Fibroblast of lung (primary cell): ENCODE data around the gene ITGB4.

Source experiments
- EZH2 ChIP-seq: IDR thresholded peaks from 2 replicates; pipeline ENCODE4 v1.5.1; 2012; ENCODE audit warnings: low read length, control low read depth, mild to moderate bottlenecking; ENCODE audit errors: missing control alignments
- TF ChIP-seq, protein P1 (sequence below), 2 donors: IDR thresholded peaks in 1 of 2; conservative IDR thresholded peaks in 1 of 2; 1 replicate in 1 of 2; 2 replicates in 1 of 2; pipeline ENCODE4 v1.5.1; 2011 to 2012; ENCODE audit warnings: low read length in 2 of 2, control low read depth in 1 of 2, inconsistent platforms in 1 of 2, low read depth in 1 of 2, mild to moderate bottlenecking in 1 of 2

DNA sequence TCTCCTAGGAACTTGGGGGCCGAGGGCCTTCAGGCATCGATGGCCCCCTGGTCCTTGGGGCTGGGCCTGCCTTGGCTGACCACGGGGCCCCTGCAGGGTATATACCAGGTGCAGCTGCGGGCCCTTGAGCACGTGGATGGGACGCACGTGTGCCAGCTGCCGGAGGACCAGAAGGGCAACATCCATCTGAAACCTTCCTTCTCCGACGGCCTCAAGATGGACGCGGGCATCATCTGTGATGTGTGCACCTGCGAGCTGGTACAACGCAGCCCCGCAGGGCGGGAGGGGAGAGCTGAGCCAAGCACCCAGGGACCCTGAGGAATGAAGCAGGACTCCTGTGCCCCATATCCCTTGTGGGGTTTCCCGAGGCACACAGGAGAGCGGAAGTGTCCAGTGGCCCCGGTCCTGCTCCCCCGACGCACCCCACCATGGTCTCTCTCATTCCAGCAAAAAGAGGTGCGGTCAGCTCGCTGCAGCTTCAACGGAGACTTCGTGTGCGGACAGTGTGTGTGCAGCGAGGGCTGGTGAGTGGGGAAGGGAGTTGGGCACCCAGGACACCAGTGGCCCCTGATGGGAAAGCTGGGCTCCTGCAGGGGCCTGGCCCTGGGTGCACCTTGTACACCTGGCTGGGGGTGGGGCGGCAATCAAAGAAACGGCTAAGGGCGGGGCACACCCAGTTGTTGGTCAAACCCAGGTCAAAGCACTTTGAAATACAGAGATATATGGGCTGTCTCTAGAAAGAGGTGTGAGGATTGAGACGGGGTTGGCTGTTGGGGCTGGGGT lies 10.6 kb downstream of the ITGB4 start:
- no peak for TF ChIP-seq EZH2
- TF ChIP-seq, protein P1, sequence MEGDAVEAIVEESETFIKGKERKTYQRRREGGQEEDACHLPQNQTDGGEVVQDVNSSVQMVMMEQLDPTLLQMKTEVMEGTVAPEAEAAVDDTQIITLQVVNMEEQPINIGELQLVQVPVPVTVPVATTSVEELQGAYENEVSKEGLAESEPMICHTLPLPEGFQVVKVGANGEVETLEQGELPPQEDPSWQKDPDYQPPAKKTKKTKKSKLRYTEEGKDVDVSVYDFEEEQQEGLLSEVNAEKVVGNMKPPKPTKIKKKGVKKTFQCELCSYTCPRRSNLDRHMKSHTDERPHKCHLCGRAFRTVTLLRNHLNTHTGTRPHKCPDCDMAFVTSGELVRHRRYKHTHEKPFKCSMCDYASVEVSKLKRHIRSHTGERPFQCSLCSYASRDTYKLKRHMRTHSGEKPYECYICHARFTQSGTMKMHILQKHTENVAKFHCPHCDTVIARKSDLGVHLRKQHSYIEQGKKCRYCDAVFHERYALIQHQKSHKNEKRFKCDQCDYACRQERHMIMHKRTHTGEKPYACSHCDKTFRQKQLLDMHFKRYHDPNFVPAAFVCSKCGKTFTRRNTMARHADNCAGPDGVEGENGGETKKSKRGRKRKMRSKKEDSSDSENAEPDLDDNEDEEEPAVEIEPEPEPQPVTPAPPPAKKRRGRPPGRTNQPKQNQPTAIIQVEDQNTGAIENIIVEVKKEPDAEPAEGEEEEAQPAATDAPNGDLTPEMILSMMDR (conservative IDR thresholded peaks at IDR 0.05 in 1 of 2, IDR thresholded peaks at IDR 0.05 in 1 of 2; ENCODE audit: low read depth in 1 of 2, low read length in 2 of 2) = no peak
